Duodenal mucosa (tissue), 2 donors: ENCODE data around the gene CAMK2B.

ENCODE experiments used
- H3K27ac ChIP-seq: one replicate; pipeline ENCODE4 v1.7.0; 2013; ENCODE audit warnings: low read depth, low read length
- H3K27me3 ChIP-seq, 2 donors: one replicate each; pipeline ENCODE4 v1.7.0; 2013; ENCODE audit warnings: low read length in 2 of 2, control low read depth in 1 of 2; ENCODE audit not compliant: insufficient read depth in 2 of 2, control insufficient read depth in 1 of 2
- H3K36me3 ChIP-seq, 2 donors: one replicate each; pipeline ENCODE4 v1.7.0; 2013; ENCODE audit warnings: low read length in 2 of 2, control low read depth in 1 of 2; ENCODE audit not compliant: insufficient read depth in 2 of 2, control insufficient read depth in 1 of 2
- H3K4me1 ChIP-seq, 2 donors: one replicate each; pipeline ENCODE4 v1.7.0; 2013; ENCODE audit warnings: low read length in 2 of 2, control low read depth in 1 of 2; ENCODE audit not compliant: insufficient read depth in 2 of 2, control insufficient read depth in 1 of 2
- H3K4me3 ChIP-seq, 2 donors: one replicate each; pipeline ENCODE4 v1.7.0; 2013; ENCODE audit warnings: low read length in 2 of 2, low read depth in 1 of 2
- H3K9ac ChIP-seq, 2 donors: one replicate each; pipeline ENCODE4 v1.7.0; 2013; ENCODE audit warnings: low read length in 2 of 2, low read depth in 1 of 2
- H3K9me3 ChIP-seq, 2 donors: one replicate each; pipeline ENCODE4 v1.7.0; 2013; ENCODE audit warnings: low read length in 2 of 2, control low read depth in 1 of 2; ENCODE audit not compliant: control insufficient read depth in 1 of 2

Gene CAMK2B

DNA sequence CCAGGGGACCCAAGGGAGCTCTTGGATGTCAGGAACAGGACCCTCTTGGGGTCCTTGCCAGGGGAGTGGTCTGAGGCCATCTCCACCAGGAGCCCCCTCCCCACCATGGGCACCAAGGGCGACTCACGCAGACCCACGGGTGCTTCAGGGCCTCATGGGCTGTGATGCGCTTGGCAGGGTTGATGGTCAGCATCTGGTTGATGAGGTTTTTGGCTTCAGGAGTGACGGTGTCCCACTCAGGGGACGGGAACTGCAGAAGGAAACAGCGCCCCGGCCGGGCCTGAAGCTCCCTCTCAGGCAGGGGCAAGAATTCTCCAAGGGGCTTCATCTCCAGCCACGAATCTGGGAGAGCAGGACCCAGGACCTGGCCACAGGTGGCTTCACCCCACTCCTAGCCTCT lies 83.3 kb downstream of the CAMK2B start:
- no peak overlapping the region for H3K9ac ChIP-seq
- no peak overlapping the region for H3K4me3 ChIP-seq
- no peaks in the 10 kb centered on the region for H3K4me1 ChIP-seq
- no peaks in the 10 kb centered on the region for H3K36me3 ChIP-seq
- no peaks in the 10 kb centered on the region for H3K9me3 ChIP-seq
- no peak overlapping the region for H3K27ac ChIP-seq
- H3K27me3 ChIP-seq = peaks cover 0 to 3% of the 10 kb centered on the region in 2 donors

DNA sequence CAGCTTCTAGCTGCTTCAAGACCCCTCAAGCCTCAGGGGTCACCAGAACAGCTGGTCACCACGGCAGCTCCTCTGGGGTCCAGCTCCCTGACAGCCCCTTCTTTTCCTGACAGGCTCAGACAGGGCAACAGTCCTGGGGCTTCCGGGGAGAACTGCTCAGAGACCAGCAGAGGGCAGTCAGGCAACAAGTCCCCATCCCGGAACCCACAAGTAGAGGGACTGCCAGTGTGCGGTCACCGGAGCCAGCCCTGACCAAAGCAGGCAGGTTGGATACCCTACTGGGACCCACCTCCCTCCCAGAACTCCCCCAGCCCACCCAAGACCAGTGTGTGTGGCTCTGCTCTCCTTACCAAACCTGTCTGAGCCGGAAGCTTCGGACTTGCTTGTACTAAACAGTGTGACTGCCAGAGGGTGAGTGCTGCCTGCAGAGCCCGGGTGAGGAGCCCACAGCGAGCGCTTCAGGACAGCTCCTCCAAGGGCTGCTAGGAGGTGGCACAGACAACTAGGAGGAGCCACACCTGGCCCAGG lies 84.3 kb downstream of the CAMK2B start:
- H3K4me1 ChIP-seq = no peaks in the 10 kb centered on the region
- no peaks in the 10 kb centered on the region for H3K9me3 ChIP-seq
- H3K9ac ChIP-seq = no peak overlapping the region
- H3K36me3 ChIP-seq = no peaks in the 10 kb centered on the region
- no peak overlapping the region for H3K27ac ChIP-seq
- peak overlapping the region; percentile 54 to 61 for H3K4me3 ChIP-seq
- H3K27me3 ChIP-seq = peaks cover 0 to 3% of the 10 kb centered on the region in 2 donors

DNA sequence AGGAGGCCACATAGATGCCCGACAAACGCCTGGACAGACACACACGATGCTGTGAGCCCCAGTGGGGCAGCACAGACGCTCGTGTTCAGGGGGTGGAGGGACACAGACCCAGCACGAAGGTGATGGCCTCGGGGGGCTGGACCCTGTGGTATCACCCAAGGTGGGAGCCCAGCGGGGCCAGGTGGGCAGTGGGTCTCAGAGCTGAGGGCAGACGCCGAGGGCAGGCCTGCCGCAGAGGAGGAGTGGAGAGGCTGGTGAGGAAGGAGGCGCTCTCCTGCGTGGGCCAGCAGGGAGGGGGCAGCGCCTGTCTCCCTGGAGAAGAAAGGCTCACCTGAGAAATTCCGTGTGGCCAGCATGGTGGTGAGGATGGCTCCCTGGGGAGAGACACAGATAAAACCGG lies 85.0 kb downstream of the CAMK2B start:
- Histone ChIP-seq H3K9ac (no peak overlapping the region), H3K4me3 (no peak overlapping the region), H3K27me3 (peaks cover 0 to 3% of the 10 kb centered on the region in 2 donors), H3K4me1 (no peaks in the 10 kb centered on the region), H3K9me3 (no peaks in the 10 kb centered on the region), H3K27ac (no peak overlapping the region), H3K36me3 (no peaks in the 10 kb centered on the region)

DNA sequence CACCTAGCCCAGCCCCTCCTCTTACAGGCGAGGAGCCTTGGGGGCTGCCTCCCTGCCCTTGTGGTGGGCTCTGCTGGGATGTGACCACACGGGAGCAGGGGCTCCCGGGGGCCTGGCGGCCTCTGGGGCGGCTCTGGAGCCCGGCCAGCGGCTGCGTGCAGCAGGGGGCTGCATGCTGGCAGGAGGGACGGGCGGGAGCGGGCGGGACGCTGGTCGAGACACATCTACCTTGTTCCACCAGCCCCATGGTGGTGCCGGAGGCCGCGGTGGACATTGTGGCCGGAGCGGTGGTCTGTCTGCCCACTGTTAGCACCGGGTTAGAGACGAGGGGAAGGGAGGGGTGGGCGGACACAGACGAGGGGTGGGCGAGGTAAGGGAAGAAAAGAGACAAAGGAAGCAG lies 86.0 kb downstream of the CAMK2B start:
- Histone ChIP-seq H3K4me3 (no peak overlapping the region), H3K9me3 (no peaks in the 10 kb centered on the region), H3K27me3 (peaks cover 0 to 3% of the 10 kb centered on the region in 2 donors), H3K4me1 (no peaks in the 10 kb centered on the region), H3K27ac (no peak overlapping the region), H3K9ac (no peak overlapping the region), H3K36me3 (no peaks in the 10 kb centered on the region)

DNA sequence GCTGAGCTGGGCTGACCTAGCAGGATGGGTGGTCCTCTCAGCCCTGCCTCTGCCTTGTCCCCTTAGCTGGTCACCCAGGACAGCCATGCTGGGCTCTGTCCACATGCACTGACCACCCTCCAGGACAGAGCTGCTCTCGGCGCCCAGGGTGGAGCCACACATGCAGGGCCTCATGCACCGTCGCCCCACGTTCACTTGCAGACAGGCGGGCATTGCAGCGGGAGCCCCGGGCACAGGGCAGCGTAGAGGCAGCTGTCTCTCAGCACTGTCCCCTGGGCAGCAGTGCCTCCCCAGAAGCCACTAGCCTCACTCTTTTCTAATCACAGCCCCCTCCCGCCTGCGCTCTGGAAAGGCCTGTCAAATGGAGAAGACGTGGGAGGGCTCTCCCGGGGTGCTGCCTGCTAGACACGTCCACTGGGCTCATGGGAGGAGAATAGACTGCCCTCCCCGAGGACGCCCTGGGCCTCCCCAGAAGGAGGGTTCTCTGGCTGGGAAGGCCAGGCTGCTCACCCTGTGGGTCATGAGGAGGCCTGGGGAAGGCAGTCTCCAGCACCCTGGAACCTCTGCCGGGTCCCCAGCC lies 87.2 kb downstream of the CAMK2B start:
- H3K36me3 ChIP-seq = no peaks in the 10 kb centered on the region
- no peaks in the 10 kb centered on the region for H3K9me3 ChIP-seq
- H3K9ac ChIP-seq = no peak overlapping the region
- H3K4me1 ChIP-seq = no peaks in the 10 kb centered on the region
- no peak overlapping the region for H3K4me3 ChIP-seq
- H3K27me3 ChIP-seq = peaks cover 0 to 3% of the 10 kb centered on the region in 2 donors
- H3K27ac ChIP-seq = no peak overlapping the region

DNA sequence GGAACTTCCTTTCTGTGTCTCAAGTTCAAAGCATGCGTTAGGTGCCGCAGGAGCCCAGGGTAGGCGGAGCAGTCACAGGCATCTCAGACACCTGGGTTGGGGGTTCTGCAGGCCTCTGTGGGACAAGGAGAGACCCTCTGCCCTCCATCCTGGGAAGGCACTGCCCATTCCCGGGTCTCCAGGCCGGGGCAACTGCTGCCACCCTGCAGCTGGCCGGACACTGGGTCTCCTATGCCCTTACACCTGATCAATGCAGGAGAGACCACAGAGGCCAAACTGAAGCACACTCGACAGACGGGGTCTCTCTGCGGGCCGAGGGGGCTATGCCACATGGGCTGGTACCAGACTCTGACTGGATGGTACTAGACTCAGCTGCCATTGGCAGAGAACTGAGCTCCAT lies 87.7 kb downstream of the CAMK2B start:
- Histone ChIP-seq H3K4me3 (no peak overlapping the region), H3K9ac (no peak overlapping the region), H3K36me3 (no peaks in the 10 kb centered on the region), H3K4me1 (no peaks in the 10 kb centered on the region), H3K9me3 (no peaks in the 10 kb centered on the region), H3K27me3 (peaks cover 0 to 3% of the 10 kb centered on the region in 2 donors), H3K27ac (no peak overlapping the region)

DNA sequence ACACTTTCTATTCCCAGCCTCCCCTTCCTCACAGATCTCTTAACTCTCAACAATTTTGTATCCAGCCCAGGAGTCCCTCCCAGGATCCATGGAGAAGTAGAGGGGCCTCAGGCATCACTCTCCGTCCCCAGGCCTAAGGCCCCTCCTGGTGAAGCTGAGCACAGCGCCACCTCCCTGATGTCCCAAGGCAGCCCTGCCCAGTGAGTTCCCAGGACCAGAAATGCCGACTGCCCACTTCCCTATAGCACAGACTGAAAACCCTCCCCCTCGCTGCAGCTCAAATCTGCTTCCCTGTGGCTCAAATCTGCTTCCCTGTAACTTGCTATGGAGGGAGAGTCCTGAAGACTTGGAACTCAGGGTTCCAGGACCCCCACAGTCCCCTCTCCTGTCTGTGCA lies 89.1 kb downstream of the CAMK2B start:
- Histone ChIP-seq H3K27ac (no peak overlapping the region), H3K27me3 (no peaks in the 10 kb centered on the region), H3K4me3 (no peak overlapping the region), H3K9ac (no peak overlapping the region), H3K9me3 (no peaks in the 10 kb centered on the region), H3K4me1 (no peaks in the 10 kb centered on the region), H3K36me3 (no peaks in the 10 kb centered on the region)

DNA sequence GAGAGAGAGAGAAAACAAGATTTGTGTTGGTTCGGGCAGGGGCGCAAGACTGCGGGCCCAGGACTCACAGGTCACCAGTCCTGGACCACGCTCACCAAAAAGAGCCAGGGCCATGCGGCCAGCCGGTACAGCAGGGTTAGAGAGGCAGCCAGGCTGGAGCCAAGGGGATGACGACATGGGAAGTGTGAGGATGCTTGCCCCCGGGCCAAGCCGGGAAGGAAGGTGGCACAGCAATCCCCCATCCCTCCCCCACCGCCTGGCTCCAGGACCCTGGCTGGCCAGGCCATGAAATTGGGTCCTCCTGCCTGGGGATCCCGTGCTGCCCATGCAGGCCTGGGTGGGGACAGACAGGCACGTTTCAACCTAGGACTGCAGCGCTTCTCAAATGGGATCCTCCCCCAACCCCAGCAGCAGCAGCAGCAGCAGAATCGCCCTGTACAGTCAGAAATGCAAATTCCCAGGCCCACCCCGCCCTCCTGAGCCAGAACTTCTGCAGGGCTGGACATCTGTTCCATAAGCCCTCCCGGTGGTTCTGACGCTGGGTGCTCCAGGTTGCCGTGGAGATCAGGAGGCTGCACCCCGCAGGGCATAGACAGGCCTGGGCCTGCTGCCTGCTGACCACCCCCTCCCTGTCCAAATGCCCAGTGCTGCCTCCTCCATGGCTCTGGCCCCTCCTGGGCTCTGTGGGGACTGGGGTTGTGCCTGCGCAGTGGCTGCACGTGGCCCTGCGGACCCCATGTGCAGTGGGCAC lies 89.6 kb downstream of the CAMK2B start:
- no peak overlapping the region for H3K27ac ChIP-seq
- no peak overlapping the region for H3K9ac ChIP-seq
- H3K27me3 ChIP-seq = no peaks in the 10 kb centered on the region
- H3K36me3 ChIP-seq = no peaks in the 10 kb centered on the region
- no peaks in the 10 kb centered on the region for H3K9me3 ChIP-seq
- no peak overlapping the region for H3K4me3 ChIP-seq
- no peaks in the 10 kb centered on the region for H3K4me1 ChIP-seq

DNA sequence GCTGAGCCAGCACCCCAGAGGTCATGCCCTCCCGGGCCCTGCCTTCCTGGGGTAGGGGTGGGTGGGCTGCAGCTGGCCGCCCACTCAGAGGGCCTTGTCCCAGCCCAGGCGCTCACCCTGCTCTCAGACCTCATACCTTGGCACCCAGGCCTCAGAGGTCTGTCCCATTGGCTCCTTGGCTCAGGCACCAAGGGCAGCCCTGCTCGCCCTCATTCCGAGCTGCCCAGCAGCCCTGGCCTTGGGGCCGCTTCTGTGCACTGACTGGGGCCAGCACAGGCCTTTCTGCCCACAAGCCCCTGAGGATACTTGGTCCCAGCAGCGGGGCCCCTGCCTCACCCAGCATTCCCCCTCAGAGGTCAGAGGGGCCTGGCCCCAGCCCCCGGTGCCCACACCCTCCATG lies 90.3 kb downstream of the CAMK2B start:
- Histone ChIP-seq H3K27me3 (no peaks in the 10 kb centered on the region), H3K4me3 (no peak overlapping the region), H3K9me3 (no peaks in the 10 kb centered on the region), H3K4me1 (no peaks in the 10 kb centered on the region), H3K27ac (no peak overlapping the region), H3K9ac (no peak overlapping the region), H3K36me3 (no peaks in the 10 kb centered on the region)

DNA sequence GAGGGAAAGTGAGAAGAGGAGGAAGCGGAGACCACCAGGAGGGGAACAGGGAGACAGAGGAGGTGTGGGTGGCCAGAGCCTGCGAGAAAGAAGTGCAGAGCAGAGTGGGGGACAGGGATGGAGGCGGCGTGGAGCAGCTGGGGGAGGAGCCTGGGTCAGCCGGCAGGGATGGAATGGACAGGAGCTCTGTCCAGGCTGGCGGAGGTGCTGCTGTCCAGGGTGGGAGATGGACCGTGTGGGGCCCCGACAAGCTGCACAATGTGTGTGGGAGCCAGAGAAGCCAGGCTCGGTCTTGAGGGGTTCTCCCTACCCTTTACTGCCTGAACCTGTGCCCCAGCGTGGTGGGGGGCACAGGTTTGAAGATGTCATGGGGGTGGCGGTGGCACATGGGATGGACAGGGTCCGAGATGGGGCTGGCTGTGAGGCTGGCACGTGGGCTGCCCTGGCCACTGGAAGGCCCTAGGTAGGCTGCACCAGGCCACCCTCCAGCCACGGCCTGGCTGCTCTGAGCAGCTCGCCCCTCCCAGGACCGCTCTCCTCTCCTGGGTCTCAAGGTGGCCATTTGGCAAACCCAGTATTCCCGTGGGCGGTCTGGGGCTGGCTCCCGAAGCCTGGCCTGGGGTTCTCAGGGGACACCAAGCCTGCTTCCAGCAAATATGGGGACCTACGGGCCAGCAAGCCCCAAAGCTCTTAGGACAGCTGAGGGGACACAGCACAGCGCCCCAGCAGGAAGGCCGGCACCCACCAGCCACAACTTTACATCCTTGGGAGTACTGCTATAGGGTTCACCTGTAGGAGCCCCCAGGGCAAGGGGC lies 92.3 kb downstream of the CAMK2B start:
- no peak overlapping the region for H3K9ac ChIP-seq
- no peak overlapping the region for H3K4me3 ChIP-seq
- H3K9me3 ChIP-seq = no peaks in the 10 kb centered on the region
- no peaks in the 10 kb centered on the region for H3K27me3 ChIP-seq
- no peaks in the 10 kb centered on the region for H3K36me3 ChIP-seq
- no peaks in the 10 kb centered on the region for H3K4me1 ChIP-seq
- H3K27ac ChIP-seq = no peak overlapping the region
